ENCODE results near the gene XG.
"Not testable (repeated sequence)": the region's sequence is repeated elsewhere in the genome, so short reads cannot be mapped to it uniquely, and the experiment has no call there.

The XG gene

DNA sequence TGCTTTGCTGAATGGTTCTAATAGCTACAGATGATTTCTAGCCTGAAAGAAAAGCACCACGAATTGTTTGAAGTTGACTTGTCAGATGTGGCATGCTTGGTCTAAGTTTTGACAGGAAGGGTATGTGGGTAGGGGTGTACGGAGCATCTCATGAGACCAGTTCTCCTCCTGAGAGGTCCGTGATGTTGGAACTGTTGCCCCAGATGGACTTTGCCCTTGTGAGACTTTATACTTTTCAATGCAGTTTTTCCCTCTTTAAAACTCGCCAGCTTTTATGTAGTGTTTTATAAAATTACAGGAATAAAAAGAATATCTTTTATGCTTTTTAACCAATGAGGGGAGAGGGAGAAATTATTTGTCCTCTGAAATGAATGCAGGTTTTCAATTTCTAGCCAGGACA lies 16.6 kb upstream of the XG start:
- Histone ChIP-seq H3K36me3 (ENCODE audit: control insufficient read depth, insufficient read depth, low read length) (no peaks in the 10 kb centered on the region), H2BK120ac (ENCODE audit: low read depth, low read length) (no peak overlapping the region), H3K18ac (ENCODE audit: low read length) (no peak overlapping the region), H2BK15ac (replicated peaks; ENCODE audit: low read depth) (no peak overlapping the region), H3K4ac (ENCODE audit: low read depth, low read length) (no peak overlapping the region), H4K5ac (ENCODE audit: low read length) (no peak overlapping the region), H4K8ac (ENCODE audit: low read depth, low read length) (no peak overlapping the region), H3K4me1 (ENCODE audit: control insufficient read depth, low read depth, low read length) (no peaks in the 10 kb centered on the region), H2BK5ac (ENCODE audit: low read length) (no peak overlapping the region), H3K79me1 (ENCODE audit: low read length) (no peaks in the 10 kb centered on the region), H3K79me2 (ENCODE audit: control insufficient read depth, insufficient read depth, low read length) (no peaks in the 10 kb centered on the region), H3K4me2 (ENCODE audit: low read length) (no peak overlapping the region), H3K9ac (ENCODE audit: low read length) (no peak overlapping the region), H3K27ac (ENCODE audit: low read depth, low read length) (no peak overlapping the region), H3K4me3 (ENCODE audit: low read length) (no peak overlapping the region), H3K27me3 (ENCODE audit: insufficient read depth, low read length, poor library complexity) (no peaks in the 10 kb centered on the region), H3K23ac (ENCODE audit: low read length) (no peak overlapping the region), H2AK5ac (ENCODE audit: low read length) (no peak overlapping the region), H3K56ac (ENCODE audit: low read length) (no peak overlapping the region)
- no peak for DNase-seq
- no CpG with 5 or more reads among the region's 4 CpGs for WGBS (ENCODE audit: extremely low coverage, insufficient coverage, low lambda C conversion rate)

GRCh38 chrX:2740672-2741071 lies 11.2 kb upstream of the XG start:
- no peak overlapping the region for H3K4me3 ChIP-seq (ENCODE audit: low read length)
- H2AK5ac ChIP-seq (ENCODE audit: low read length), result no peak overlapping the region
- no peak overlapping the region for H2BK120ac ChIP-seq (ENCODE audit: low read depth, low read length)
- H3K56ac ChIP-seq (ENCODE audit: low read length), result no peak overlapping the region
- H3K27ac ChIP-seq (ENCODE audit: low read depth, low read length), result no peak overlapping the region
- H3K9ac ChIP-seq (ENCODE audit: low read length), result no peak overlapping the region
- H4K8ac ChIP-seq (ENCODE audit: low read depth, low read length), result no peak overlapping the region
- H3K4ac ChIP-seq (ENCODE audit: low read depth, low read length), result no peak overlapping the region
- H3K4me1 ChIP-seq (ENCODE audit: control insufficient read depth, low read depth, low read length), result no peaks in the 10 kb centered on the region
- H2BK15ac ChIP-seq (replicated peaks; ENCODE audit: low read depth), result no peak overlapping the region
- H3K36me3 ChIP-seq (ENCODE audit: control insufficient read depth, insufficient read depth, low read length), result peaks cover 2% of the 10 kb centered on the region
- no peaks in the 10 kb centered on the region for H3K79me2 ChIP-seq (ENCODE audit: control insufficient read depth, insufficient read depth, low read length)
- H3K18ac ChIP-seq (ENCODE audit: low read length), result no peak overlapping the region
- H2BK5ac ChIP-seq (ENCODE audit: low read length), result no peak overlapping the region
- H3K27me3 ChIP-seq (ENCODE audit: insufficient read depth, low read length, poor library complexity), result no peaks in the 10 kb centered on the region
- no CpG with 5 or more reads among the region's 11 CpGs for WGBS (ENCODE audit: extremely low coverage, insufficient coverage, low lambda C conversion rate)
- no peak overlapping the region for H3K23ac ChIP-seq (ENCODE audit: low read length)
- no peaks in the 10 kb centered on the region for H3K79me1 ChIP-seq (ENCODE audit: low read length)
- no peak overlapping the region for H3K4me2 ChIP-seq (ENCODE audit: low read length)
- no peak for DNase-seq
- H4K5ac ChIP-seq (ENCODE audit: low read length), result no peak overlapping the region

DNA sequence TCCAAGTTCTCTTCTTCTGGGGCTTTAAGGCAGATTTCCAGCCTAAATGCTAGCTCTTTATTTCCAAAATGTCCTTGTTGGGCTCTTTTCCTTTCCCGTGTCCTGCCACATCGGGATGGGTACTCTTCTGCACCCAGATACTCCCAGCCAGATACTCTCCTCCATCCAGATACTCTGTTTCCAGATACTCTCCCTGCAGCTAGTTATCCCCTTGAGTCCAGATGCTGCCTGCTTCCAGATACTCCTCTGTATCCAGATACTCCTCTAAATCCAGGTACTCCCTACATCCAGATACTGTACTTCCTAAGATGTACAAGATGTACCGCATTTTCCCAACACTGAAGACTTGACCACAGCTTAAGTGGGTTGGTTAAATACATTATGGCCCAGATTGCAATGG lies 10.5 kb upstream of the XG start:
- Histone ChIP-seq H3K18ac (ENCODE audit: low read length) (no peak overlapping the region), H3K4ac (ENCODE audit: low read depth, low read length) (no peak overlapping the region), H3K9ac (ENCODE audit: low read length) (no peak overlapping the region), H2BK15ac (replicated peaks; ENCODE audit: low read depth) (no peak overlapping the region), H3K4me3 (ENCODE audit: low read length) (no peak overlapping the region), H3K4me1 (ENCODE audit: control insufficient read depth, low read depth, low read length) (no peaks in the 10 kb centered on the region), H2AK5ac (ENCODE audit: low read length) (no peak overlapping the region), H3K27me3 (ENCODE audit: insufficient read depth, low read length, poor library complexity) (no peaks in the 10 kb centered on the region), H3K79me2 (ENCODE audit: control insufficient read depth, insufficient read depth, low read length) (no peaks in the 10 kb centered on the region), H4K5ac (ENCODE audit: low read length) (no peak overlapping the region), H3K36me3 (ENCODE audit: control insufficient read depth, insufficient read depth, low read length) (peaks cover 2% of the 10 kb centered on the region), H2BK120ac (ENCODE audit: low read depth, low read length) (no peak overlapping the region), H3K4me2 (ENCODE audit: low read length) (no peak overlapping the region), H4K8ac (ENCODE audit: low read depth, low read length) (no peak overlapping the region), H2BK5ac (ENCODE audit: low read length) (no peak overlapping the region), H3K79me1 (ENCODE audit: low read length) (no peaks in the 10 kb centered on the region), H3K27ac (ENCODE audit: low read depth, low read length) (no peak overlapping the region), H3K23ac (ENCODE audit: low read length) (no peak overlapping the region), H3K56ac (ENCODE audit: low read length) (no peak overlapping the region)
- DNase-seq, result no peak
- no CpG with 5 or more reads among the region's 3 CpGs for WGBS (ENCODE audit: extremely low coverage, insufficient coverage, low lambda C conversion rate)

DNA sequence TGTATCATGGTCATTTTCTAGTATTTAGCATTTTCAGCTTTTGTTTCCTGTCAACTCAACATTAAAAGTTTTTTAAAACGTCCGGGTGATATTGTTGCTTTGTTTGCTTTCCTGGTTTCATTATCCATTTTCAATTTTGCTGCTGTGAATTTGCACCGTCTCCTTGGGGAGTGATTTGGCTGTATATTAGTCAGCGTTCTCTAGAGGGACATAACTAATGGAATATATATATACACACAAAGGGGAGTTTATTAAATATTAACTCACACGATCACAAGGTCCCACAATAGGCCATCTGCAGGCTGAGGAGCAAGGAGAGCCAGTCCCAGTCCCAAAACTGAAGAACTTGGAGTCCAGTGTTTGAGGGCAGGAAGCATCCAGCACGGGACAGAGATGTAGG lies 5.6 kb upstream of the XG start:
- WGBS (ENCODE audit: extremely low coverage, insufficient coverage, low lambda C conversion rate), result no CpG with 5 or more reads among the region's 6 CpGs
- H3K36me3 ChIP-seq (ENCODE audit: control insufficient read depth, insufficient read depth, low read length); H3K4me2 ChIP-seq (ENCODE audit: low read length); H2BK120ac ChIP-seq (ENCODE audit: low read depth, low read length); H2AK5ac ChIP-seq (ENCODE audit: low read length); H3K79me1 ChIP-seq (ENCODE audit: low read length); DNase-seq; H3K27ac ChIP-seq (ENCODE audit: low read depth, low read length); H3K4me1 ChIP-seq (ENCODE audit: control insufficient read depth, low read depth, low read length); H3K56ac ChIP-seq (ENCODE audit: low read length); H3K9ac ChIP-seq (ENCODE audit: low read length); H4K8ac ChIP-seq (ENCODE audit: low read depth, low read length); H3K4me3 ChIP-seq (ENCODE audit: low read length); H4K5ac ChIP-seq (ENCODE audit: low read length); H3K79me2 ChIP-seq (ENCODE audit: control insufficient read depth, insufficient read depth, low read length); H2BK15ac ChIP-seq (replicated peaks; ENCODE audit: low read depth); H3K18ac ChIP-seq (ENCODE audit: low read length); H3K23ac ChIP-seq (ENCODE audit: low read length); H2BK5ac ChIP-seq (ENCODE audit: low read length); H3K4ac ChIP-seq (ENCODE audit: low read depth, low read length); H3K27me3 ChIP-seq (ENCODE audit: insufficient read depth, low read length, poor library complexity): not testable (repeated sequence)

- WGBS (ENCODE audit: extremely low coverage, insufficient coverage, low lambda C conversion rate), result no CpG with 5 or more reads among the region's 8 CpGs
- H3K9ac ChIP-seq (ENCODE audit: low read length), result no peak overlapping the region
- H3K4me3 ChIP-seq (ENCODE audit: low read length), result no peak overlapping the region
- no peak overlapping the region for H3K27ac ChIP-seq (ENCODE audit: low read depth, low read length)
- no peaks in the 10 kb centered on the region for H3K36me3 ChIP-seq (ENCODE audit: control insufficient read depth, insufficient read depth, low read length)
- no peak overlapping the region for H3K4ac ChIP-seq (ENCODE audit: low read depth, low read length)
- H2BK15ac ChIP-seq (replicated peaks; ENCODE audit: low read depth), result no peak overlapping the region
- H2BK120ac ChIP-seq (ENCODE audit: low read depth, low read length), result no peak overlapping the region
- H3K79me2 ChIP-seq (ENCODE audit: control insufficient read depth, insufficient read depth, low read length), result no peaks in the 10 kb centered on the region
- no peak overlapping the region for H3K23ac ChIP-seq (ENCODE audit: low read length)
- H4K5ac ChIP-seq (ENCODE audit: low read length), result no peak overlapping the region
- H3K56ac ChIP-seq (ENCODE audit: low read length), result no peak overlapping the region
- no peaks in the 10 kb centered on the region for H3K4me1 ChIP-seq (ENCODE audit: control insufficient read depth, low read depth, low read length)
- H3K4me2 ChIP-seq (ENCODE audit: low read length), result no peak overlapping the region
- H4K8ac ChIP-seq (ENCODE audit: low read depth, low read length), result no peak overlapping the region
- no peaks in the 10 kb centered on the region for H3K79me1 ChIP-seq (ENCODE audit: low read length)
- no peak overlapping the region for H2AK5ac ChIP-seq (ENCODE audit: low read length)
- H3K18ac ChIP-seq (ENCODE audit: low read length), result no peak overlapping the region
- no peaks in the 10 kb centered on the region for H3K27me3 ChIP-seq (ENCODE audit: insufficient read depth, low read length, poor library complexity)
- H2BK5ac ChIP-seq (ENCODE audit: low read length), result no peak overlapping the region
- no peak for DNase-seq
These were observed 3.5 kb upstream of the XG start for GRCh38 chrX:2748171-2748814.

- no CpG with 5 or more reads among the region's 1 CpG for WGBS (ENCODE audit: extremely low coverage, insufficient coverage, low lambda C conversion rate)
These were observed 3.0 kb upstream of the XG start for GRCh38 chrX:2748815-2749188.

More at GRCh38 chrX:2748815-2749188, 3.0 kb upstream of the XG start:
- Histone ChIP-seq H3K56ac (ENCODE audit: low read length) (no peak overlapping the region), H3K27me3 (ENCODE audit: insufficient read depth, low read length, poor library complexity) (no peaks in the 10 kb centered on the region), H3K9ac (ENCODE audit: low read length) (no peak overlapping the region), H4K5ac (ENCODE audit: low read length) (no peak overlapping the region), H4K8ac (ENCODE audit: low read depth, low read length) (no peak overlapping the region), H2BK5ac (ENCODE audit: low read length) (no peak overlapping the region), H3K4me2 (ENCODE audit: low read length) (no peak overlapping the region), H3K4ac (ENCODE audit: low read depth, low read length) (no peak overlapping the region), H3K18ac (ENCODE audit: low read length) (no peak overlapping the region), H2BK120ac (ENCODE audit: low read depth, low read length) (no peak overlapping the region), H2AK5ac (ENCODE audit: low read length) (no peak overlapping the region), H3K4me1 (ENCODE audit: control insufficient read depth, low read depth, low read length) (no peaks in the 10 kb centered on the region), H3K4me3 (ENCODE audit: low read length) (no peak overlapping the region), H3K79me2 (ENCODE audit: control insufficient read depth, insufficient read depth, low read length) (no peaks in the 10 kb centered on the region), H3K36me3 (ENCODE audit: control insufficient read depth, insufficient read depth, low read length) (no peaks in the 10 kb centered on the region), H3K27ac (ENCODE audit: low read depth, low read length) (no peak overlapping the region), H2BK15ac (replicated peaks; ENCODE audit: low read depth) (no peak overlapping the region), H3K23ac (ENCODE audit: low read length) (no peak overlapping the region), H3K79me1 (ENCODE audit: low read length) (no peaks in the 10 kb centered on the region)
- DNase-seq, result no peak
